ENCODE measurements around the gene RTKN2. TPM values are rescaled to one million over a fixed set of nuclear protein-coding genes. Genes with fewer than 3 reads are reported as not detected.

Gene RTKN2
- total RNA-seq, 4 donors from 2014 or later = 0.11 to 0.42 (median 0.39) TPM; not detected in 1

GRCh38 chr10:62307635-62308034, 39.0 kb upstream of the RTKN2 start:
- Histone ChIP-seq H3K27ac (replicated peaks in 1 of 4) (no peak overlapping the region), H3K4me3 (no peak overlapping the region), H3K4me1 (no peaks in the 10 kb centered on the region), H3K36me3 (no peaks in the 10 kb centered on the region), H3K27me3 (peaks cover 0 to 3% (median 0%) of the 10 kb centered on the region in 4 donors), H3K9me3 (no peaks in the 10 kb centered on the region)
- TF ChIP-seq POLR2A (IDR thresholded peaks at IDR 0.05; ENCODE audit: low read depth) = no peak
- TF ChIP-seq, protein P1, sequence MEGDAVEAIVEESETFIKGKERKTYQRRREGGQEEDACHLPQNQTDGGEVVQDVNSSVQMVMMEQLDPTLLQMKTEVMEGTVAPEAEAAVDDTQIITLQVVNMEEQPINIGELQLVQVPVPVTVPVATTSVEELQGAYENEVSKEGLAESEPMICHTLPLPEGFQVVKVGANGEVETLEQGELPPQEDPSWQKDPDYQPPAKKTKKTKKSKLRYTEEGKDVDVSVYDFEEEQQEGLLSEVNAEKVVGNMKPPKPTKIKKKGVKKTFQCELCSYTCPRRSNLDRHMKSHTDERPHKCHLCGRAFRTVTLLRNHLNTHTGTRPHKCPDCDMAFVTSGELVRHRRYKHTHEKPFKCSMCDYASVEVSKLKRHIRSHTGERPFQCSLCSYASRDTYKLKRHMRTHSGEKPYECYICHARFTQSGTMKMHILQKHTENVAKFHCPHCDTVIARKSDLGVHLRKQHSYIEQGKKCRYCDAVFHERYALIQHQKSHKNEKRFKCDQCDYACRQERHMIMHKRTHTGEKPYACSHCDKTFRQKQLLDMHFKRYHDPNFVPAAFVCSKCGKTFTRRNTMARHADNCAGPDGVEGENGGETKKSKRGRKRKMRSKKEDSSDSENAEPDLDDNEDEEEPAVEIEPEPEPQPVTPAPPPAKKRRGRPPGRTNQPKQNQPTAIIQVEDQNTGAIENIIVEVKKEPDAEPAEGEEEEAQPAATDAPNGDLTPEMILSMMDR (IDR thresholded peaks at IDR 0.05) = no peak
- no peak for TF ChIP-seq POLR2AphosphoS5 (IDR thresholded peaks at IDR 0.05)
- TF ChIP-seq EP300 (IDR thresholded peaks at IDR 0.05) = no peak
- DNase-seq (ENCODE audit: extremely low spot score) = no peak
- 63% methylated on average over 3 of the region's 4 CpGs for WGBS
- intact Hi-C loops (cut with DNase I) = no loop called here

GRCh38 chr10:62306663-62307062, 38.0 kb upstream of the RTKN2 start:
- no peak for TF ChIP-seq POLR2AphosphoS5 (IDR thresholded peaks at IDR 0.05)
- no peak for TF ChIP-seq POLR2A (IDR thresholded peaks at IDR 0.05; ENCODE audit: low read depth)
- TF ChIP-seq, protein P1 (IDR thresholded peaks at IDR 0.05) = no peak
- TF ChIP-seq EP300 (IDR thresholded peaks at IDR 0.05) = no peak
- Histone ChIP-seq H3K27ac (replicated peaks in 1 of 4) (no peak overlapping the region), H3K27me3 (peaks cover 0 to 3% (median 0%) of the 10 kb centered on the region in 4 donors), H3K9me3 (no peaks in the 10 kb centered on the region), H3K36me3 (no peaks in the 10 kb centered on the region), H3K4me1 (no peaks in the 10 kb centered on the region), H3K4me3 (no peak overlapping the region)
- 75% methylated on average over 9 of the region's 9 CpGs for WGBS
- intact Hi-C loops (cut with DNase I) = no loop called here
- DNase-seq (ENCODE audit: extremely low spot score) = no peak

DNA sequence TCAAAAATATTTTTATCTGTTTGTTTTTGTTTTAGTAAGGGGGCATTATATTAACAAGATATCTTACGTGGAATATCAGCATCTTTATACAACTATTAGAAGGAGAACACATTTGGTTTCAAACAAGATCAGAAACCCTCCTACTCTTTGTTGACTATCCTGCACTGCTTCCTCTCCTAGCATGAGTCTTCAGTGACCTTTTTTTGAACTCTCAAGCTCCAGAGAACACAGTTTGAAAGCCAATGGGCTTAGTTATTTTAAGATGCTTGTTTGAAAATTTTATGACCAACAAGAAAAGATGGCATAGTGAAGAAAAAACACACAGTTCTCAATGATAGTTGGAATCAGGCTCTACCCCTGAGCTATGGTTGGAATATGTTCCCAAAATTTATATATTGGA, 37.2 kb upstream of the RTKN2 start:
- WGBS = 79% methylated on average over 1 of the region's 1 CpG
- H3K9me3 ChIP-seq = no peaks in the 10 kb centered on the region

DNA sequence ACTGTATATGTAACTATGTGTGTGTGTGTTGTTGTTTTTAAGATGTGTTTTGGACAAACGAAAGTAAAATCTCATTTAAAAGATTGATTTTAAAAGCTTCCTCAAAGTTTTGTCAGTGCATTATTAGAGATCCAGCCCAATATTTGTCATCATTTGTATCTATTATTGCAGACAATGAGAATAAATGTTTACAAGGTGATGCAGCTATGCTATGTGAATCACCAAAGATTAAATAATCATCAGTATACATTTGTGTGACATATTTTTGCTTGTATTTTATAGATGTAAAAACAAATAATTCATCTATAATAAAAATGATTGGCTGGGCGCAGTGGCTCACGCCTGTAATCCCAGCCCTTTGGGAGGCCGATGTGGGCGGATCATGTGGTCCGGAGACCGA, 35.3 kb upstream of the RTKN2 start:
- no peaks in the 10 kb centered on the region for H3K36me3 ChIP-seq
- H3K27me3 ChIP-seq = no peaks in the 10 kb centered on the region
- H3K27ac ChIP-seq (replicated peaks in 1 of 4) = no peak overlapping the region
- TF ChIP-seq, protein P1 (IDR thresholded peaks at IDR 0.05) = no peak
- no peak for TF ChIP-seq POLR2AphosphoS5 (IDR thresholded peaks at IDR 0.05)
- TF ChIP-seq EP300 (IDR thresholded peaks at IDR 0.05) = no peak
- TF ChIP-seq POLR2A (IDR thresholded peaks at IDR 0.05; ENCODE audit: low read depth) = no peak
- no peaks in the 10 kb centered on the region for H3K4me1 ChIP-seq
- intact Hi-C loops (cut with DNase I) = no loop called here
- H3K4me3 ChIP-seq = no peak overlapping the region
- WGBS = 90% methylated on average over 7 of the region's 7 CpGs
- H3K9me3 ChIP-seq = no peaks in the 10 kb centered on the region
- no peak for DNase-seq (ENCODE audit: extremely low spot score)

More for the DNA sequence above, 37.2 kb upstream of the RTKN2 start:
- Histone ChIP-seq H3K36me3 (no peaks in the 10 kb centered on the region), H3K27ac (replicated peaks in 1 of 4) (no peak overlapping the region), H3K4me1 (no peaks in the 10 kb centered on the region), H3K27me3 (peaks cover 0 to 3% (median 0%) of the 10 kb centered on the region in 4 donors), H3K4me3 (no peak overlapping the region)
- TF ChIP-seq EP300 (IDR thresholded peaks at IDR 0.05) = no peak
- no peak for TF ChIP-seq POLR2A (IDR thresholded peaks at IDR 0.05; ENCODE audit: low read depth)
- TF ChIP-seq, protein P1 (IDR thresholded peaks at IDR 0.05) = no peak
- no peak for TF ChIP-seq POLR2AphosphoS5 (IDR thresholded peaks at IDR 0.05)
- intact Hi-C loops (cut with DNase I) = no loop called here
- no peak for DNase-seq (ENCODE audit: extremely low spot score)

- 88% methylated on average over 4 of the region's 4 CpGs for WGBS
- no peaks in the 10 kb centered on the region for H3K9me3 ChIP-seq
- no peaks in the 10 kb centered on the region for H3K4me1 ChIP-seq
- no peak overlapping the region for H3K4me3 ChIP-seq
- TF ChIP-seq POLR2AphosphoS5 (IDR thresholded peaks at IDR 0.05) = no peak
- TF ChIP-seq, protein P1 (IDR thresholded peaks at IDR 0.05) = no peak
- TF ChIP-seq EP300 (IDR thresholded peaks at IDR 0.05) = no peak
- no peak for TF ChIP-seq POLR2A (IDR thresholded peaks at IDR 0.05; ENCODE audit: low read depth)
- no peak for DNase-seq (ENCODE audit: extremely low spot score)
- intact Hi-C loops (cut with DNase I) = no loop called here
- H3K27ac ChIP-seq (replicated peaks in 1 of 4) = no peak overlapping the region
- no peaks in the 10 kb centered on the region for H3K36me3 ChIP-seq
- no peaks in the 10 kb centered on the region for H3K27me3 ChIP-seq
Observed at GRCh38 chr10:62302760-62303159, 34.1 kb upstream of the RTKN2 start.
